K562 (cell line): ENCODE measurements around the gene UBLCP1. TPM values are rescaled to one million over a fixed set of nuclear protein-coding genes. Genes with fewer than 3 reads are reported as not detected.

Experiments
- ATAC-seq: fragments of 200-7000 bp; cut with Tn5 transposase; 3 replicates; pipeline ENCODE4 v1.9.1; 2020; ENCODE audit warnings: moderate library complexity
- BruUV-seq: library from RNA; stranded (reverse); fragments of 400-500 nt; replicated peaks from 2 replicates; lab custom pipeline; 2021; lab: Mats Ljungman, UMichigan
- CTCF ChIA-PET: fragments of 300-600 bp; formaldehyde crosslinking; extraction: SDS; loops from one replicate; lab custom pipeline; 2021; ENCODE audit warnings: low intra/inter-chr PET ratio; lab: Yijun Ruan, JAX
- POLR2A ChIA-PET: fragments of 300-600, 350-650 bp; sonication (Branson Sonifier 250); formaldehyde crosslinking; extraction: SDS; loops from one replicate; lab custom pipeline; 2021; ENCODE audit warnings: antibody characterized with exemption, inconsistent platforms; lab: Yijun Ruan, JAX
- DNase-seq, 4 experiments: peaks; one replicate each; pipeline versions ENCODE4 v3.0.0 to v3.0.0-alpha.2; 2011 to 2018; ENCODE audit warnings: low spot score in 3 of 4, mixed read lengths in 3 of 4; ENCODE audit errors: extremely low read depth in 1 of 4
- FAIRE-seq: peaks from 2 replicates; lab custom pipeline; 2011; peaks lifted over from hg19 to GRCh38; lab: Jason Lieb, UNC
- H2AFZ ChIP-seq: 2 replicates; pipeline ENCODE4 v1.6.0; 2011; ENCODE audit warnings: low read depth, low read length, control low read depth, inconsistent platforms
- H3K27ac ChIP-seq: fragments of 200-600 bp; 3 replicates; pipeline ENCODE4 v1.8.0; 2011; ENCODE audit warnings: low read depth, mild to moderate bottlenecking, control low read depth, inconsistent platforms, low read length, moderate library complexity, mixed read lengths; ENCODE audit errors: extremely low read depth
- H3K27me3 ChIP-seq, 2 experiments: fragments of 300-600 bp in 1 of 2; 2 replicates in 1 of 2; 3 replicates in 1 of 2; pipeline versions ENCODE4 v1.6.0 to v1.8.0; 2011; ENCODE audit warnings: inconsistent platforms in 2 of 2, low read length in 2 of 2, mild to moderate bottlenecking in 1 of 2, mixed read lengths in 1 of 2, moderate library complexity in 1 of 2; ENCODE audit not compliant: control insufficient read depth in 2 of 2, insufficient read depth in 2 of 2
- H3K36me3 ChIP-seq: fragments of 300-600 bp; 3 replicates; pipeline ENCODE4 v1.8.0; 2011; ENCODE audit warnings: mild to moderate bottlenecking, low read length, inconsistent platforms; ENCODE audit not compliant: control insufficient read depth, insufficient read depth
- H3K4me1 ChIP-seq, 2 experiments: fragments of 200-600 bp in 1 of 2; replicated peaks in 1 of 2; 2 replicates in 1 of 2; 3 replicates in 1 of 2; pipeline versions ENCODE4 v1.5.1 to v1.8.0; 2011; ENCODE audit warnings: inconsistent platforms in 2 of 2, low read length in 2 of 2, mild to moderate bottlenecking in 1 of 2, mixed read lengths in 1 of 2, moderate library complexity in 1 of 2; ENCODE audit not compliant: control insufficient read depth in 2 of 2, insufficient read depth in 2 of 2
- H3K4me2 ChIP-seq: 2 replicates; pipeline ENCODE4 v1.6.1; 2011; ENCODE audit warnings: low read length, control low read depth, inconsistent platforms, mixed read lengths; ENCODE audit not compliant: insufficient read depth
- H3K4me3 ChIP-seq: fragments of 200-600 bp; sonication (generic), shearing (Covaris generic); 2 replicates; pipeline ENCODE4 v1.5.1; 2016; ENCODE audit warnings: control low read depth, inconsistent platforms
- H3K79me2 ChIP-seq: fragments of 200-600 bp; 3 replicates; pipeline ENCODE4 v1.8.0; 2011; ENCODE audit warnings: low read length, inconsistent platforms; ENCODE audit not compliant: control insufficient read depth, insufficient read depth
- H3K9ac ChIP-seq, 2 experiments: 2 replicates each; pipeline versions ENCODE4 v1.6.0 to v1.6.1; 2011; ENCODE audit warnings: low read depth in 2 of 2, low read length in 2 of 2, control low read depth in 1 of 2, inconsistent platforms in 1 of 2, mild to moderate bottlenecking in 1 of 2, mixed read lengths in 1 of 2; ENCODE audit not compliant: insufficient read depth in 1 of 2
- H3K9me1 ChIP-seq: one replicate; pipeline ENCODE4 v1.6.0; 2011; ENCODE audit warnings: inconsistent platforms, mild to moderate bottlenecking, low read length, moderate library complexity; ENCODE audit not compliant: control insufficient read depth, insufficient read depth
- H3K9me3 ChIP-seq: replicated peaks from 2 replicates; pipeline ENCODE4 v1.5.1; 2011; ENCODE audit warnings: low read depth, low read length, inconsistent platforms; ENCODE audit not compliant: control insufficient read depth, insufficient read depth
- H4K20me1 ChIP-seq: replicated peaks from 2 replicates; pipeline ENCODE4 v1.6.1; 2011; ENCODE audit warnings: low read length, inconsistent platforms, mixed read lengths; ENCODE audit not compliant: control insufficient read depth, insufficient read depth
- ARHGAP35 ChIP-seq: fragments of 450-650 bp; IDR thresholded peaks from 2 replicates; pipeline ENCODE4 v1.6.1; 2018; ENCODE audit not compliant: partially characterized antibody
- ATF4 ChIP-seq: fragments of 450-650 bp; formaldehyde crosslinking; IDR thresholded peaks from 2 replicates; pipeline ENCODE4 v1.4.0; 2022; ENCODE audit warnings: mild to moderate bottlenecking, moderate library complexity
- CCAR2 ChIP-seq: fragments of 200-400 bp; formaldehyde crosslinking; IDR thresholded peaks from 2 replicates; pipeline ENCODE4 v1.6.1; 2017; ENCODE audit warnings: mild to moderate bottlenecking, low read depth, low read length
- MAFF ChIP-seq: IDR thresholded peaks from 2 replicates; pipeline ENCODE4 v1.6.1; 2012; ENCODE audit warnings: low read length, improper control_type of control experiment
- NONO ChIP-seq, 2 experiments: fragments of 200-400 bp in 1 of 2; fragments of 450-650 bp in 1 of 2; formaldehyde crosslinking in 1 of 2; IDR thresholded peaks; 2 replicates each; pipeline ENCODE4 v1.6.1; 2017; ENCODE audit warnings: low read depth in 2 of 2, mild to moderate bottlenecking in 2 of 2, moderate library complexity in 2 of 2, low read length in 1 of 2
- NR2C2 ChIP-seq, 2 experiments: fragments of 200-800 bp in 1 of 2; sonication (Bioruptor generic) in 1 of 2; sonication (generic) in 1 of 2; formaldehyde crosslinking in 1 of 2; IDR thresholded peaks; 2 replicates each; pipeline versions ENCODE4 v1.6.1 to v1.8.0; 2016 to 2022; ENCODE audit warnings: mild to moderate bottlenecking in 1 of 2, missing compliant biosample characterization in 1 of 2, missing genetic modification characterization in 1 of 2, missing genetic modification reagents in 1 of 2
- RBM17 ChIP-seq: fragments of 200-400 bp; formaldehyde crosslinking; IDR thresholded peaks from 2 replicates; pipeline ENCODE4 v1.6.1; 2017; ENCODE audit warnings: low read depth, mild to moderate bottlenecking, low read length, borderline replicate concordance
- SETDB1 ChIP-seq: IDR thresholded peaks from one replicate; pipeline ENCODE4 v1.6.1; 2012; ENCODE audit warnings: low read length, control low read depth, inconsistent platforms
- SRSF7 ChIP-seq: fragments of 200-400 bp; formaldehyde crosslinking; optimal IDR thresholded peaks from 2 replicates; pipeline ENCODE3; 2017; ENCODE audit warnings: mild to moderate bottlenecking, low read depth, low read length
- ZNF644 ChIP-seq: fragments of 200-800 bp; sonication (Bioruptor generic); IDR thresholded peaks from 2 replicates; pipeline ENCODE4 v1.6.1; 2016; ENCODE audit warnings: low read depth, missing genetic modification characterization, missing compliant biosample characterization
- ZNF764 ChIP-seq: fragments of 250-450 bp; sonication (Bioruptor Pico); IDR thresholded peaks from 2 replicates; pipeline ENCODE4 v1.4.0; 2020; ENCODE audit warnings: low read depth, mild to moderate bottlenecking, moderate library complexity
- WGBS: fragments of 100-300 bp; shearing (Covaris generic); methylation state at CpG from one replicate; pipeline ENCODE4 v1.1.6; 2016; ENCODE audit warnings: low coverage, mixed read lengths; ENCODE audit not compliant: insufficient coverage; ENCODE audit errors: missing lambda C conversion rate; 5-methylcytosine and 5-hydroxymethylcytosine counted together
- in situ Hi-C: fragments of 300-500 bp; cut with MboI; formaldehyde crosslinking; loops from 4 replicates; pipeline ENCODE4 v1.15.0; 2018; ENCODE audit warnings: inconsistent platforms, mixed read lengths
- intact Hi-C: fragments of 100-400 bp; cut with micrococcal nuclease; formaldehyde crosslinking; loops from 2 replicates; pipeline ENCODE4 v1.14.2; 2022
- polyA plus RNA-seq, 8 experiments: library from polyadenylated mRNA; depleted of rRNA in 4 of 8; stranded (reverse) in 5 of 8; unstranded in 3 of 8; fragments of >200 nt; fragmentation: Nextera tagmentation in 2 of 8; fragmentation: Illumina TruSeq in 1 of 8; extraction: Ambion mirVana in 2 of 8; extraction: Trizol in 1 of 8; gene quantifications; 2 replicates each; pipeline versions ENCODE4 v1.2.1 to v1.2.3, GENCODE V29; 2011 to 2014; ENCODE audit warnings: inconsistent platforms in 1 of 8, missing spikeins in 1 of 8
- total RNA-seq, 7 experiments: library from RNA; depleted of rRNA in 6 of 7; stranded (reverse); fragments of >200 nt in 6 of 7; fragmentation: Illumina TruSeq in 2 of 7; extraction: Trizol in 2 of 7; gene quantifications; 2 replicates each; pipeline versions ENCODE4 v1.2.1 to v1.2.3, GENCODE V29; 2011 to 2021; ENCODE audit warnings: low replicate concordance in 1 of 7
- TF ChIP-seq, protein P1 (sequence below): fragments of 450-650 bp; IDR thresholded peaks from 2 replicates; pipeline ENCODE4 v1.6.1; 2016; ENCODE audit warnings: mild to moderate bottlenecking
- TF ChIP-seq, protein P2 (sequence below): fragments of 250-450 bp; sonication (Bioruptor Pico); IDR thresholded peaks from 2 replicates; pipeline ENCODE4 v1.8.0; 2022; ENCODE audit warnings: inconsistent platforms

UBLCP1 gene
- total and polyA plus RNA-seq, 9 of the 15 experiments (the other 6 are each of a cell fraction or from before 2014, with no cell fraction given), result 18.8 to 39.8 (median 30.2) TPM

- TF ChIP-seq NR2C2 (CRISPR knock-in tag; IDR thresholded peaks at IDR 0.05) (no peak), NR2C2 (tag; IDR thresholded peaks at IDR 0.05) (no peak)
- TF ChIP-seq, all 486 proteins: peak for 1
These were observed 55.4 kb downstream of the UBLCP1 start (continued) for GRCh38 chr5:159318448-159318847.

GRCh38 chr5:159319363-159319762, 56.3 kb downstream of the UBLCP1 start:
- 0% methylated on average over 3 of the region's 3 CpGs for WGBS
- Histone ChIP-seq H3K4me2 (no peak overlapping the region), H3K4me3 (no peak overlapping the region), H3K36me3 (no peaks in the 10 kb centered on the region), H3K27ac (no peak overlapping the region), H4K20me1 (no peaks in the 10 kb centered on the region), H2AFZ (no peak overlapping the region), H3K9ac (no peak overlapping the region), H3K79me2 (no peaks in the 10 kb centered on the region), H3K9me3 (no peaks in the 10 kb centered on the region), H3K4me1 (no peaks in the 10 kb centered on the region), H3K27me3 (peaks cover 2 to 4% of the 10 kb centered on the region in 2 experiments; a peak in 1 of 5 replicates), H3K9me1 (no peaks in the 10 kb centered on the region)
- TF ChIP-seq ZNF764 (CRISPR knock-in tag) (no peak), MAFF (no peak), SRSF7 (no peak), ATF4 (CRISPR knock-in tag) (no peak), RBM17 (no peak), ARHGAP35 (no peak), ZNF644 (tag) (no peak), SETDB1 (no peak), CCAR2 (no peak), NONO (IDR thresholded peaks at IDR 0.05; ENCODE audit: low read depth in 2 of 2, low read length in 1 of 2) (no peak)
- TF ChIP-seq, protein P1, sequence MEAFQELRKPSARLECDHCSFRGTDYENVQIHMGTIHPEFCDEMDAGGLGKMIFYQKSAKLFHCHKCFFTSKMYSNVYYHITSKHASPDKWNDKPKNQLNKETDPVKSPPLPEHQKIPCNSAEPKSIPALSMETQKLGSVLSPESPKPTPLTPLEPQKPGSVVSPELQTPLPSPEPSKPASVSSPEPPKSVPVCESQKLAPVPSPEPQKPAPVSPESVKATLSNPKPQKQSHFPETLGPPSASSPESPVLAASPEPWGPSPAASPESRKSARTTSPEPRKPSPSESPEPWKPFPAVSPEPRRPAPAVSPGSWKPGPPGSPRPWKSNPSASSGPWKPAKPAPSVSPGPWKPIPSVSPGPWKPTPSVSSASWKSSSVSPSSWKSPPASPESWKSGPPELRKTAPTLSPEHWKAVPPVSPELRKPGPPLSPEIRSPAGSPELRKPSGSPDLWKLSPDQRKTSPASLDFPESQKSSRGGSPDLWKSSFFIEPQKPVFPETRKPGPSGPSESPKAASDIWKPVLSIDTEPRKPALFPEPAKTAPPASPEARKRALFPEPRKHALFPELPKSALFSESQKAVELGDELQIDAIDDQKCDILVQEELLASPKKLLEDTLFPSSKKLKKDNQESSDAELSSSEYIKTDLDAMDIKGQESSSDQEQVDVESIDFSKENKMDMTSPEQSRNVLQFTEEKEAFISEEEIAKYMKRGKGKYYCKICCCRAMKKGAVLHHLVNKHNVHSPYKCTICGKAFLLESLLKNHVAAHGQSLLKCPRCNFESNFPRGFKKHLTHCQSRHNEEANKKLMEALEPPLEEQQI, result no peak
- TF ChIP-seq, protein P2, sequence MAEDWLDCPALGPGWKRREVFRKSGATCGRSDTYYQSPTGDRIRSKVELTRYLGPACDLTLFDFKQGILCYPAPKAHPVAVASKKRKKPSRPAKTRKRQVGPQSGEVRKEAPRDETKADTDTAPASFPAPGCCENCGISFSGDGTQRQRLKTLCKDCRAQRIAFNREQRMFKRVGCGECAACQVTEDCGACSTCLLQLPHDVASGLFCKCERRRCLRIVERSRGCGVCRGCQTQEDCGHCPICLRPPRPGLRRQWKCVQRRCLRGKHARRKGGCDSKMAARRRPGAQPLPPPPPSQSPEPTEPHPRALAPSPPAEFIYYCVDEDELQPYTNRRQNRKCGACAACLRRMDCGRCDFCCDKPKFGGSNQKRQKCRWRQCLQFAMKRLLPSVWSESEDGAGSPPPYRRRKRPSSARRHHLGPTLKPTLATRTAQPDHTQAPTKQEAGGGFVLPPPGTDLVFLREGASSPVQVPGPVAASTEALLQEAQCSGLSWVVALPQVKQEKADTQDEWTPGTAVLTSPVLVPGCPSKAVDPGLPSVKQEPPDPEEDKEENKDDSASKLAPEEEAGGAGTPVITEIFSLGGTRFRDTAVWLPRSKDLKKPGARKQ (CRISPR knock-in tag), result no peak
- DNase-seq (no peak), FAIRE-seq (no peak), ATAC-seq (no peak)
- BruUV-seq, result no TSS peak
- in situ Hi-C loops, result loop anchor here (5.0 to 25.0 kb wide), 2 partner anchors 162 to 607 kb away; no protein-coding TSS in a partner anchor
- CTCF ChIA-PET, result interaction anchor here (4.3 kb wide), 1 partner anchor 163 kb away, joined by 29 read pairs; no protein-coding TSS in a partner anchor
- POLR2A ChIA-PET, result no interaction called here
- intact Hi-C loops, result no loop called here
